NCI-H1694 treated with DMSO at 0.1 percent for 48 hours (cell line): Measurements from ENCODE around the gene TRIP12.
"Not testable (repeated sequence)": the region's sequence is repeated elsewhere in the genome, so short reads cannot be mapped to it uniquely, and the experiment has no call there.

Experiments
- DNase-seq: peaks from one replicate; lab custom pipeline; 2025; lab: John Stamatoyannopoulos, UW

TRIP12 gene

DNA sequence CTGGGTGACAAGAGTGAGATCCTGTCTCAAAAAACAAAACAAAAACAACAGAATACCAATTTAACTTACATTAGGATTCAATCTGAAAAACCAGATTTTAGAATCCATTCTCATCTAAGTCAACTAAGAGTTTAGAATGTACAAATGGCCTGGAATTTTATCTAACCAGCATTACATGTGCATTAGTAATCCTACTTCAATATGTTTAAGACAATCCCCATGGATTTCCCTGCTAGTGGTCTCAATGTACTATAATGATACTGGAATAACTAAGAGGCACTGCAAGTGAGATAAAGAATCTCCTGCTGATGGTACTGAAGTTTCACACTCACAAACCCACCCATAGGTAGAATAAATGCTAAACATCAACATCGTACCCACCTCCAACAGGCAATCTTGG is 153.6 kb downstream of the TRIP12 start:
- DNase-seq = no peak

DNA sequence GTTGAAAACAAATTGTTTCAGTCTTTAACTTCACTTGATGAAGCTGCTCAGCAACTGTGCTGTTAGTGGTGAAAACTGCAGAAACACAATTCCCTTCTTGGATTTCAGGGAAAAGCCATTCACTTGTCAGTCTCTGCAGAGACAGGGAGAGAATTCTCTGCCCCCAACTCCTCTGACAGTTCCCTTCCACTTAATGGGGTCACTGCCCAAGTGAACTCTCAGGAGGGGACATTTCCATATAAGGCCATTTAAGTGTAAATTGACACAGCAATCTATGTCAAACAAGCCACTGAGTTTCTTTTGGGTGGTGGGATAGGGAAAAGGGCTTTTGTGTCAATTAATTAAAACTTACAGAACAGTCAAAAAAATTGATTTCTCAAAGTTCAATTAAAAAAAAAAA is 156.1 kb downstream of the TRIP12 start:
- no peak for DNase-seq

GRCh38 chr2:229761663-229762062 is 160.1 kb downstream of the TRIP12 start:
- DNase-seq = no peak

GRCh38 chr2:229757462-229757861 is 164.3 kb downstream of the TRIP12 start:
- DNase-seq = not testable (repeated sequence)

- DNase-seq = no peak
These were observed 168.7 kb downstream of the TRIP12 start for GRCh38 chr2:229752970-229753729.

DNA sequence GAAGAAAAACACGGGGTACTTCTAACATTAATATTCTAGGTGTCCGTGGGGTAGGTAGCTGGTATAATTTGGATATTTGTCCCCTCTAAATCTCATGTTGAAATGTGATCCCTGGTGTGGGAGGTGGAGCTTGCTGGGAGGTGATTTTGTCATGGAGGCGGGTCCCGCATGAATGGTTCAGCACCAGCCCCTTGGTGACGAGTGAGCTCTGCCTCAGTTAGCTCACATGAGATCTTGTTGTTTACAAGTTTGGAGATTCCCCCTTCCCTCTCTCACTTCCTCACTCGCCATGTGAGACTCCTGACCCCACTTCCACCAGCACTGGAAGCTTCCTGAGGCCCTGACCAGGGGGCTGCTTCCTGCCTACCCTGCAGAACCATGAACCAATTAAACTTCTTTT is 172.0 kb downstream of the TRIP12 start:
- DNase-seq = no peak

DNA sequence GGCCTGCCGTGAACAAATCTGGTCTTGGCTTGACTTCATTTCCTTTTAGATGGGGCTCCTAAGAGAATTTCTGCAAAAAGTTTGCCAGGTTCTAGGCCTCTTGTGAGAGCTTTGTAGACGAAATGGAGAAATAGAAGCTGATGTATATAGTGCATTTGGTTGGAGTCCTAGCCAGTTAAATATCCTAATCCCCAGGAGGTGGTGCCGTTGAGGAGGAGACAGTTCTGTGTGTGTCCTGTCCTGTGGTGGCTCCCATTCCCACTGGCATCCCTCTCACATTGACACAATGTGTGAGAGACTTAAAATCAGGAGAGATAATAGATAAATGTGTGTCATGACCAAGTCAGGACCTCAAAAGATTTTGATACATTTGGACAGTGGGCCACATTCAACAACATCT is 172.9 kb downstream of the TRIP12 start:
- DNase-seq = no peak

DNA sequence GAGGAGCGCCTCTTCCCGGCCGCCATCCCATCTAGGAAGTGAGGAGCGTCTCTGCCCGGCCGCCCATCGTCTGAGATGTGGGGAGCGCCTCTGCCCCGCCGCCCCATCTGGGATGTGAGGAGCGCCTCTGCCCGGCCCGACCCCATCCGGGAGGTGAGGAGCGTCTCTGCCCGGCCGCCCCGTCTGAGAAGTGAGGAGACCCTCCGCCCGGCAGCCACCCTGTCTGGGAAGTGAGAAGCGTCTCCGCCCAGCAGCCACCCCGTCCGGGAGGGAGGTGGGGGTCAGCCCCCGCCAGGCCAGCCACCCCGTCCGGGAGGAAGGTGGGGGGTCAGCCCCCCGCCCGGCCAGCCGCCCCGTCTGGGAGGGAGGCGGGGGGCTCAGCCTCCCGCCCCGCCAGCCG is 179.1 kb downstream of the TRIP12 start:
- not testable (repeated sequence) for DNase-seq

DNA sequence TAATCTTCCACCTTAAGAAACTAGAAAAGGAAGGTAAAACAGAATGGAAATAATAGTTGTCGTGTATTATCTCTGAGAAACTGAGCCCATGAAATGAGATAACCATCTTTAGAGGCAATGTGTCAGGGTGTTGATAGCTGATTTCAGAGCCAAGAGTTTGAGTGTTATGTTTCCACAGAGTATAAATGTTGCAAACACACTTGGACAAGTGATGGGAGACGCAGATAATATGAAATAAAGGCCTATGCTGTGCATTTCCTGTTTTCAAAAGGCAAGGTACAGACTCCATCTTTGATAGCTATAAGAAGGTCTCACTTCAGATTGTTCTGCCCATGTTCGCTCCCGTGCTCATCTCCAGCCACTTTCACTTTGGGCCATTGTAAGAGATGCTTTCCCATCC is 181.5 kb downstream of the TRIP12 start:
- no peak for DNase-seq

DNA sequence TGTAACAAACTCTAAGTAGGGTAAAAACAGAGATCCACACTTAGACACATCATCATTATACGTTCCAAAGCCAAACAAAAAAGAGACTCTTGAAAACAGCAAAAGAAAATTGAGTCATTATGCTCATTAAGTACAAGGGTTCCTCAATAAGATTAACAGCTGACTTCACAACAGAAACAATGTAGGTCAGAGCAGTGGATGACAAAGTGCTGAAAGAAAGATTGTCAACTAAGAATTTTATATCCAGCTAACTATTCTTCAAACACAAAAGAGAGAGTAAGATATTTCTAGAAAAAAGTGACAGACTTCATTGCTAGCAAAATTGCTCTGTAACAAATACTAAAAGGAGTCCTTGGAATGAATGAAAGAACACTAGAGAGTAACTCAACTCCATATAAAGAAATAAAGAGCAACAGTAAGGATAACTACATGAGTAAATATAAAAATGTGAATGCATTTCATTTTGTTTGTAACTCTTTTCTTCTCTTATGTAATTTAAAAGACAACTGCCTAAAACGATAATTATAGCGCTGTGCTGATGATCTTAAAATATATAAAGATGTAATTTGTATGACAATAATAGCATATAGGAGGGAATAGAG is 183.7 kb downstream of the TRIP12 start:
- no peak for DNase-seq

GRCh38 chr2:229734410-229734809 is 187.4 kb downstream of the TRIP12 start:
- no peak for DNase-seq

DNA sequence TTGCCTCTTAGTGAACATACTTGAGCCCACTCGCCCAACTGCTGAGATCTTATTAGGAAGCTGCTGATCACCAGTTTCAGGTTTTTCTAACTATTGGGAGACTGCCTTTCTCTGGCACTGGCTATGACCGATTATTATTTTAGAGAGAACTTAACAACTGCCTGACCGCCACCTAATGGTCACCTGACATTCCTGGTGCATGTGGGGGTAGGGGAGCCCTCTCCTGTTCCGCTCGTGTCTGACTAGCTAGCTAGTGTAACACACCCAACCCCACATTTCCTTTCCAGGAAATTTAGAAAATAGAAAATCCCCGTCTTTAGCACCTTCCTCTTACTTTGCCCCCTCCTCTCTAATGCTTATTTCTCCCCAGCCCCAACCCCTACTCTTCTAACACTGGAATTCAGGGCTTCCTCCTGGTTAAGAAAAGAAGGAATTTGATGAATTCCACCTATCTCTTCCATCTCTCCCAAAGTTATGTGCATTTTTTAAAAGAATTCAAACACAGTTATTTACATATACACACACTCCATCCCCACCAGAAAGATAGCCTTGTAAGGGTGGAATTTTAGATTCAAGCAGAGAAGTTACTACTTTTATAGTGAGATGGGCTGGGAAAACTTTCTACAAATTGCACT is 188.1 kb downstream of the TRIP12 start:
- DNase-seq = no peak

- DNase-seq = no peak
These were observed 188.9 kb downstream of the TRIP12 start for GRCh38 chr2:229732897-229733296.

GRCh38 chr2:229731916-229732315 is 189.9 kb downstream of the TRIP12 start:
- DNase-seq = no peak

DNA sequence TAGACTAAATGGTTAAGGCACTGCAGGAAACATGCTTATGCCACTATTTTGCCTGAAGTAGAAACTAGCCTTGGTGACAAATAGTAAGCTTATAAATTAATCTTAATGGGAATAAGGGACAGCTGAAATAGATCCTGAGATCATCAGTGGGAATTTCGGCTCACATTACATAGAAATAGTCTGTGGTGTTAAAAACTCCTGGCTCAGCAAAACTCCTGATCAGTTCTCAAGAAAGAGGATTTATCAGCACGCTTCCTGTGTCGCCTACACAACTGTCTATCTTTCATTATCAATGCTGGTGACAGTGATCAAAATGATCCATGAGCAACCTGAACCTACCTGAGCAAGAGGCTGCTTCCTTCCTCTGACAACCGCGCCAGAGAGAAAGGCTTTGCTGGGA is 190.4 kb downstream of the TRIP12 start:
- DNase-seq = no peak

GRCh38 chr2:229728370-229728769 is 193.4 kb downstream of the TRIP12 start:
- no peak for DNase-seq

GRCh38 chr2:229726643-229727042 is 195.2 kb downstream of the TRIP12 start:
- DNase-seq = no peak

DNA sequence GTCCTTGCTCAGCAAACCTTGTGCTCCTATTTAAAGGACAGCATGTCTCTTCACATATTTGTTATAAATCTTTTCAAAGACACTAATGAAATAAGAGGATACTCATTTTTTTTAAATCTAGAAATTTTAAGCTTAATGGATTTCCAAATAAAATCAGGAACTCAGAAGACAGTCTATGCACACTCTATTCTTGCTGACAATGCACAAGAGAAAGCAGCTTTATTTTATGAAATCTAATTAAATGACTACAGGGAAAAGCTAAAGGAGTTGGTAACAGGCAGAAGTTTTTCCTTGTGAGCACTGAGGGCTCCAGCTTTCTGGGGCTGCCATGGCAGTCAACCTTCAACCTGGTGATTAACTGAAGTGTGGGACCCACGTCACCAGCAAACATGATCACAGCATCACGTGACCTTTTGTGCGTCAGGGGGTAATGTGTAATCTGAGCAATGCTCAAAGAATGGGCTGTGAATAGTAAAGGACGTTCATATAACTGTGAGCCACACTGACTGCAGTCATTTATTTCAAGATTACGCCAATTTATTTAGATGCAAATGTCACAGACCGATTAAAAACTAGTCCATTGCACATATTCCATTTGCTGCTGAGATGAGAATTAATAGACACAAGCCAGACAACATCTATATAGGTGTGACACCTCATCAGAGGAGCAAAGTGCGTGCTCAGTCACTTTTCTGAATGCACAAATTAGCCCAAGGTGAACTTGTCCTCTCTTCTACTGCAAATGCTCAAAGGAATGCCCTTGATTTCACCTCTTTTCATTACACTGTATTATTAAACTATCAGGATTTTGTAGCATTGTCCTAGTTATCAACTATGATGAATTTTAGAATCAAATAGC is 195.9 kb downstream of the TRIP12 start:
- DNase-seq = no peak

- not testable (repeated sequence) for DNase-seq
These were observed 198.6 kb downstream of the TRIP12 start for GRCh38 chr2:229723192-229723591.

GRCh38 chr2:229719926-229720647 is 201.7 kb downstream of the TRIP12 start:
- DNase-seq = no peak

- DNase-seq = no peak
These were observed 203.8 kb downstream of the TRIP12 start for GRCh38 chr2:229718057-229718456.
